Ovary (tissue), 9 donors: ENCODE results near the gene INPP5E. TPM values are rescaled to one million over a fixed set of nuclear protein-coding genes. Genes with fewer than 3 reads are reported as not detected.

Experiments
- DNase-seq, 5 donors: peaks; one replicate each; pipeline ENCODE4 v3.0.0-alpha.2; 2019 to 2020
- H3K27ac ChIP-seq, 2 donors: fragments of 200-600 bp; one replicate each; pipeline versions ENCODE4 v1.5.1 to v1.8.0; 2019 to 2022
- H3K27me3 ChIP-seq: fragments of 200-600 bp; one replicate; pipeline ENCODE4 v1.8.0; 2022
- H3K36me3 ChIP-seq: fragments of 200-600 bp; sonication (generic); one replicate; pipeline ENCODE4 v1.5.1; 2019
- H3K4me1 ChIP-seq: one replicate; pipeline ENCODE4 v1.8.1; 2013; ENCODE audit warnings: mild to moderate bottlenecking, moderate library complexity; ENCODE audit not compliant: insufficient read depth
- H3K4me3 ChIP-seq: fragments of 200-600 bp; sonication (generic); one replicate; pipeline ENCODE4 v1.5.1; 2017
- H3K9me3 ChIP-seq, 2 donors: fragments of 200-600 bp in 1 of 2; sonication (generic) in 1 of 2; one replicate each; pipeline versions ENCODE4 v1.5.1 to v1.8.1; 2013 to 2019; ENCODE audit warnings: mild to moderate bottlenecking in 1 of 2, moderate library complexity in 1 of 2
- EP300 ChIP-seq: sonication (generic); formaldehyde crosslinking; IDR thresholded peaks from one replicate; pipeline ENCODE4 v1.6.1; 2017; ENCODE audit warnings: antibody characterized with exemption
- POLR2A ChIP-seq: fragments of 450-650 bp; IDR thresholded peaks from one replicate; pipeline ENCODE4 v1.6.1; 2017; ENCODE audit warnings: antibody characterized with exemption, mild to moderate bottlenecking, moderate library complexity
- WGBS, 3 donors: extraction: QIAGEN DNeasy Blood & Tissue Kit in 1 of 3; methylation state at CpG; one replicate each; pipeline versions ENCODE4 v1.1.5 to v1.1.7; 2013 to 2017; 5-methylcytosine and 5-hydroxymethylcytosine counted together
- intact Hi-C, 4 donors: fragments of 100-400 bp; cut with DNase I; formaldehyde crosslinking; loops; one replicate each; pipeline versions ENCODE4 v1.11.0 to v1.15.1; 2022 to 2023
- polyA plus RNA-seq, 2 donors: library from polyadenylated mRNA; stranded (reverse); fragments of 200-250 nt in 1 of 2; fragments of 350-450 nt in 1 of 2; fragmentation: Illumina TruSeq in 1 of 2; extraction: RNeasy Lipid Tissue Mini Kit (QIAGEN cat#74804) in 1 of 2; gene quantifications; one replicate each; pipeline ENCODE4 v1.2.3, GENCODE V29; 2013 to 2014
- total RNA-seq, 7 donors: library from RNA; depleted of rRNA in 2 of 7; stranded (reverse); fragments of >200 nt in 2 of 7; fragmentation: NEBNext Ultra II Directional in 3 of 7; extraction: Animal tissue kit (Norgen Biotek cat#: 25700) in 3 of 7; gene quantifications; one replicate each; pipeline versions ENCODE4 v1.1.0 to v1.2.4, GENCODE V29; 2016 to 2023
- TF ChIP-seq, protein P1 (sequence below), 3 donors: fragments of 450-650 bp in 2 of 3; fragments of 200-600 bp in 1 of 3; IDR thresholded peaks; one replicate each; pipeline versions ENCODE4 v1.5.1 to v1.8.0; 2016 to 2022; ENCODE audit warnings: antibody characterized with exemption in 3 of 3, mild to moderate bottlenecking in 1 of 3
- donor health status: DM: no; HTN: no; CAD: no; lungs with moderate emphysema.
- donor health status: DM: no; HTN: no; CAD: no.
- donor health status: Bipolar disorder and iron deficiency.
- donor health status: DM: yes; HTN: yes; CAD: no.
- donor health status: DM: no; HTN: no; CAD: no.
- donor health status: DM: yes; HTN: yes; CAD: no.

Gene INPP5E
- total and polyA plus RNA-seq, 9 donors: 3.4 to 18.5 (median 15.0) TPM

- intact Hi-C loops: no loop called here
- WGBS, 3 donors: 82 to 93% (median 86%) methylated on average over 11 of the region's 11 CpGs
Observed at GRCh38 chr9:136470356-136470755, 30.7 kb upstream of the INPP5E start.

DNA sequence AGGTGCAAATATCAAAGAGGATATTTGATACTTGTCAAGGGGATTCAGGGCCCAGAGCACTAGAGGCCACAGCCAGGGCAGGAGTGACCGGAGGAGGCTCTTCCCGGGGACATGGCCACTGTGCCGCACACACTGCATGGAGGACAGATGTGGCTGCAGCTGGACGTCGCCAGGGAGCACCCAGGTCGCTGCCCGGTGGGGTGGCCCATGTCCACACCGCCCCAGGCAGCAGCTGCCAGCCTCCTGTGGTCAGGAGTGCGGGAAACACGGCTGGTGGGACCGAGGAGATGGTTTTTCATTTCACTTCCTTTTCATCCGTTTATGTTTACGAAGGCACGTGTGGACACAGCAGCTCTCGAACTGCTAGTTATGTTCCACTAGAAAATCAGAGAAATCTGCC, 28.1 kb upstream of the INPP5E start:
- no peaks in the 10 kb centered on the region for H3K9me3 ChIP-seq

More at GRCh38 chr9:136470356-136470755, 30.7 kb upstream of the INPP5E start:
- Histone ChIP-seq H3K4me3 (no peak overlapping the region), H3K27me3 (no peaks in the 10 kb centered on the region), H3K9me3 (no peaks in the 10 kb centered on the region), H3K4me1 (no peaks in the 10 kb centered on the region), H3K27ac (no peak overlapping the region), H3K36me3 (no peaks in the 10 kb centered on the region)
- DNase-seq: no peak
- TF ChIP-seq POLR2A (no peak), EP300 (no peak)
- TF ChIP-seq, protein P1, sequence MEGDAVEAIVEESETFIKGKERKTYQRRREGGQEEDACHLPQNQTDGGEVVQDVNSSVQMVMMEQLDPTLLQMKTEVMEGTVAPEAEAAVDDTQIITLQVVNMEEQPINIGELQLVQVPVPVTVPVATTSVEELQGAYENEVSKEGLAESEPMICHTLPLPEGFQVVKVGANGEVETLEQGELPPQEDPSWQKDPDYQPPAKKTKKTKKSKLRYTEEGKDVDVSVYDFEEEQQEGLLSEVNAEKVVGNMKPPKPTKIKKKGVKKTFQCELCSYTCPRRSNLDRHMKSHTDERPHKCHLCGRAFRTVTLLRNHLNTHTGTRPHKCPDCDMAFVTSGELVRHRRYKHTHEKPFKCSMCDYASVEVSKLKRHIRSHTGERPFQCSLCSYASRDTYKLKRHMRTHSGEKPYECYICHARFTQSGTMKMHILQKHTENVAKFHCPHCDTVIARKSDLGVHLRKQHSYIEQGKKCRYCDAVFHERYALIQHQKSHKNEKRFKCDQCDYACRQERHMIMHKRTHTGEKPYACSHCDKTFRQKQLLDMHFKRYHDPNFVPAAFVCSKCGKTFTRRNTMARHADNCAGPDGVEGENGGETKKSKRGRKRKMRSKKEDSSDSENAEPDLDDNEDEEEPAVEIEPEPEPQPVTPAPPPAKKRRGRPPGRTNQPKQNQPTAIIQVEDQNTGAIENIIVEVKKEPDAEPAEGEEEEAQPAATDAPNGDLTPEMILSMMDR (IDR thresholded peaks at IDR 0.05): no peak

DNA sequence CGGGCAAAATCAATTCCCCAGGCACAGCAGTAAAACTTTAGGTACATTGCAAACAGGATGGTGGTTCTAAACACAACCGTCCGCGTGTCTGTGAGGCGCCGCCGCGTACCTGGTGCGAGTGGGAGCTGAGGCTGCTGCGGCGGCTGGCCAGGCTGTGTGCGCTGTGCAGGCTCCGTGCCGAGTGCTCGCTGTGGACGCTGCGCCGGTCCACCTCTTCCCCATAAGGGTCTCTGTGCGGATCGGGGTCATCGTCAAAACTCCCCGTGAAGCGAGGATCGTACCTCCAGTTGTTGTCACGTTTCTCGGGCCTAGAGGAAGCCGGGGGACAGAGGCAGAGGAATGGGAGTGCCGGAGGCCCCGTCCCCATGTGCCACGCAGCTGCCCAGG, 26.5 kb upstream of the INPP5E start:
- WGBS, 3 donors: 93 to 95% (median 94%) methylated on average over 30 of the region's 30 CpGs
- no peak for DNase-seq
- Histone ChIP-seq H3K4me1 (no peaks in the 10 kb centered on the region), H3K27ac (no peak overlapping the region), H3K27me3 (no peaks in the 10 kb centered on the region), H3K4me3 (no peak overlapping the region), H3K36me3 (no peaks in the 10 kb centered on the region), H3K9me3 (no peaks in the 10 kb centered on the region)
- TF ChIP-seq, protein P1 (IDR thresholded peaks at IDR 0.05): no peak
- no peak for TF ChIP-seq POLR2A
- no peak for TF ChIP-seq EP300
- intact Hi-C loops: no loop called here

More for the DNA sequence above, 28.1 kb upstream of the INPP5E start:
- TF ChIP-seq POLR2A: no peak
- no peak for TF ChIP-seq EP300
- TF ChIP-seq, protein P1 (IDR thresholded peaks at IDR 0.05): no peak
- Histone ChIP-seq H3K27ac (no peak overlapping the region), H3K4me3 (no peak overlapping the region), H3K36me3 (no peaks in the 10 kb centered on the region), H3K4me1 (no peaks in the 10 kb centered on the region), H3K27me3 (no peaks in the 10 kb centered on the region)
- DNase-seq: no peak
- intact Hi-C loops: no loop called here
- 76 to 85% (median 79%) methylated on average over 15 of the region's 15 CpGs for WGBS, 3 donors

- no peak for DNase-seq
- Histone ChIP-seq H3K4me1 (no peaks in the 10 kb centered on the region), H3K4me3 (no peak overlapping the region), H3K36me3 (no peaks in the 10 kb centered on the region), H3K27ac (no peak overlapping the region), H3K9me3 (no peaks in the 10 kb centered on the region), H3K27me3 (no peaks in the 10 kb centered on the region)
- 89 to 93% (median 92%) methylated on average over 26 to 27 of the region's 27 CpGs for WGBS, 3 donors
- intact Hi-C loops: no loop called here
- TF ChIP-seq, protein P1 (IDR thresholded peaks at IDR 0.05): no peak
- TF ChIP-seq POLR2A (no peak), EP300 (no peak)
Observed at GRCh38 chr9:136465500-136466154, 26.0 kb upstream of the INPP5E start.
